OCI-LY3 (cell line): ENCODE results near the gene HDGF.
A peak's percentile ranks its signal among the peaks of the same experiment; 100 is the strongest.

Source experiments
- H2AFZ ChIP-seq: fragments of 200-600, 300-600 bp; shearing (Covaris generic); 2 replicates; pipeline ENCODE4 v1.6.0; 2014; ENCODE audit warnings: antibody characterized with exemption, low read depth, low read length
- H3K27ac ChIP-seq: fragments of 200-600, 300-600 bp; sonication (generic); 2 replicates; pipeline ENCODE4 v1.5.1; 2014; ENCODE audit warnings: mild to moderate bottlenecking, low read length, moderate library complexity, mixed read lengths
- H3K27me3 ChIP-seq: fragments of 200-600, 300-600 bp; sonication (generic); 2 replicates; pipeline ENCODE4 v1.6.1; 2014; ENCODE audit warnings: low read depth, low read length, mixed read lengths
- H3K36me3 ChIP-seq: fragments of 200-600, 300-600 bp; sonication (generic); replicated peaks from 2 replicates; pipeline ENCODE3; 2014; ENCODE audit warnings: low read depth, low read length, mixed read lengths
- H3K4me1 ChIP-seq: fragments of 300-600, 200-600 bp; sonication (generic); 2 replicates; pipeline ENCODE4 v1.6.1; 2014; ENCODE audit warnings: low read length, mixed read lengths
- H3K4me2 ChIP-seq: fragments of 200-600, 300-600 bp; sonication (generic); 2 replicates; pipeline ENCODE4 v1.6.1; 2014; ENCODE audit warnings: low read length, mixed read lengths
- H3K4me3 ChIP-seq: fragments of 300-600, 200-600 bp; sonication (generic); 2 replicates; pipeline ENCODE4 v1.5.1; 2014; ENCODE audit warnings: antibody characterized with exemption, mild to moderate bottlenecking, low read length, moderate library complexity
- H3K79me2 ChIP-seq: fragments of 300-600, 200-600 bp; shearing (Covaris generic); 2 replicates; pipeline ENCODE4 v1.6.1; 2014; ENCODE audit warnings: mild to moderate bottlenecking, low read length, mixed read lengths
- H3K9ac ChIP-seq: fragments of 300-600, 200-600 bp; shearing (Covaris generic); 2 replicates; pipeline ENCODE4 v1.6.0; 2014; ENCODE audit warnings: mild to moderate bottlenecking, low read length, moderate library complexity
- H3K9me3 ChIP-seq: fragments of 200-600, 300-600 bp; shearing (Covaris generic); 2 replicates; pipeline ENCODE4 v1.6.1; 2014; ENCODE audit warnings: low read length, mixed read lengths; ENCODE audit not compliant: insufficient read depth
- H4K20me1 ChIP-seq: fragments of 200-600, 300-600 bp; sonication (generic); 2 replicates; pipeline ENCODE4 v1.6.1; 2016; ENCODE audit warnings: low read length, mixed read lengths; ENCODE audit not compliant: insufficient read depth
- CTCF ChIP-seq: fragments of 200-600, 300-600 bp; sonication (generic); IDR thresholded peaks from 2 replicates; pipeline ENCODE4 v1.5.1; 2014; ENCODE audit warnings: antibody characterized with exemption, low read length, low read depth
- EZH2phosphoT487 ChIP-seq: fragments of 200-600 bp; shearing (Covaris generic); IDR thresholded peaks from 2 replicates; pipeline ENCODE4 v1.6.1; 2018; ENCODE audit warnings: antibody characterized with exemption, mixed run types, low read depth

The HDGF gene

GRCh38 chr1:156748670-156749418 lies 2.6 kb downstream of the HDGF start:
- H2AFZ ChIP-seq = no peak overlapping the region
- H3K4me1 ChIP-seq = peaks cover 45% of the 10 kb centered on the region
- H3K9me3 ChIP-seq = no peaks in the 10 kb centered on the region

GRCh38 chr1:156747742-156748669 lies 3.5 kb downstream of the HDGF start:
- TF ChIP-seq EZH2phosphoT487 = no peak
- TF ChIP-seq CTCF = no peak
- Histone ChIP-seq H3K36me3 (peaks cover 47% of the 10 kb centered on the region), H2AFZ (no peak overlapping the region), H3K27me3 (no peaks in the 10 kb centered on the region), H3K27ac (peak overlapping the region; percentile 86), H3K9me3 (no peaks in the 10 kb centered on the region), H3K4me2 (peak overlapping the region; percentile 97), H3K79me2 (peaks cover 86% of the 10 kb centered on the region), H3K4me1 (peaks cover 43% of the 10 kb centered on the region), H3K4me3 (peak overlapping the region; percentile 89), H4K20me1 (peaks cover 30% of the 10 kb centered on the region), H3K9ac (peak overlapping the region; percentile 100)

More at GRCh38 chr1:156748670-156749418, 2.6 kb downstream of the HDGF start:
- H4K20me1 ChIP-seq = peaks cover 30% of the 10 kb centered on the region
- peaks cover 90% of the 10 kb centered on the region for H3K79me2 ChIP-seq
- peak overlapping the region; percentile 89 for H3K4me3 ChIP-seq
- peak overlapping the region; percentile 86 for H3K27ac ChIP-seq
- H3K27me3 ChIP-seq = no peaks in the 10 kb centered on the region
- no peak for TF ChIP-seq CTCF
- TF ChIP-seq EZH2phosphoT487 = no peak
- peak overlapping the region; percentile 100 for H3K9ac ChIP-seq
- H3K36me3 ChIP-seq = peaks cover 41% of the 10 kb centered on the region
- H3K4me2 ChIP-seq = peak overlapping the region; percentile 97

GRCh38 chr1:156746728-156747631 lies 4.5 kb downstream of the HDGF start:
- peak overlapping the region; percentile 100 for H3K9ac ChIP-seq
- peaks cover 30% of the 10 kb centered on the region for H4K20me1 ChIP-seq
- peaks cover 37% of the 10 kb centered on the region for H3K4me1 ChIP-seq
- H3K27ac ChIP-seq = peak overlapping the region; percentile 86
- H3K4me2 ChIP-seq = peak overlapping the region; percentile 97
- no peaks in the 10 kb centered on the region for H3K9me3 ChIP-seq
- H3K4me3 ChIP-seq = peak overlapping the region; percentile 89
- peaks cover 50% of the 10 kb centered on the region for H3K36me3 ChIP-seq
- H3K27me3 ChIP-seq = no peaks in the 10 kb centered on the region
- H2AFZ ChIP-seq = no peak overlapping the region
- H3K79me2 ChIP-seq = peaks cover 76% of the 10 kb centered on the region
- TF ChIP-seq EZH2phosphoT487 = no peak
- peak; percentile 41; the same call in 1 of the 2 replicates for TF ChIP-seq CTCF
